Ishikawa (cell line): ENCODE data around the gene MORC2.

ENCODE experiments used
- CEBPB ChIP-seq: IDR thresholded peaks from 2 replicates; pipeline ENCODE4 v1.6.1; 2012
- CREB1 ChIP-seq: IDR thresholded peaks from 2 replicates; pipeline ENCODE4 v1.6.1; 2012; ENCODE audit warnings: low read depth
- EGR1 ChIP-seq: IDR thresholded peaks from 2 replicates; pipeline ENCODE4 v1.6.1; 2012
- EP300 ChIP-seq: IDR thresholded peaks from 2 replicates; pipeline ENCODE4 v1.6.1; 2012; ENCODE audit warnings: borderline replicate concordance
- FOXM1 ChIP-seq: IDR thresholded peaks from 2 replicates; pipeline ENCODE4 v1.6.1; 2012; ENCODE audit warnings: low read depth, borderline replicate concordance
- NFIC ChIP-seq: IDR thresholded peaks from 2 replicates; pipeline ENCODE4 v1.6.1; 2012
- RAD21 ChIP-seq: IDR thresholded peaks from 2 replicates; pipeline ENCODE4 v1.6.1; 2012; ENCODE audit warnings: low read depth
- TAF1 ChIP-seq: IDR thresholded peaks from 2 replicates; pipeline ENCODE4 v1.6.1; 2012; ENCODE audit warnings: low read depth, mild to moderate bottlenecking
- TCF12 ChIP-seq: IDR thresholded peaks from 2 replicates; pipeline ENCODE4 v1.6.1; 2012; ENCODE audit warnings: low read depth
- TEAD4 ChIP-seq: IDR thresholded peaks from 2 replicates; pipeline ENCODE4 v1.6.1; 2012
- YY1 ChIP-seq: IDR thresholded peaks from 2 replicates; pipeline ENCODE4 v1.6.1; 2012; ENCODE audit warnings: low read depth
- ZBTB7A ChIP-seq: IDR thresholded peaks from 2 replicates; pipeline ENCODE4 v1.6.1; 2012; ENCODE audit warnings: low read depth
- TF ChIP-seq, protein P1 (sequence below): IDR thresholded peaks from 2 replicates; pipeline ENCODE4 v1.6.1; 2012
- TF ChIP-seq, protein P2 (sequence below): IDR thresholded peaks from 2 replicates; pipeline ENCODE4 v1.6.1; 2012
- TF ChIP-seq, protein P3 (sequence below): IDR thresholded peaks from 2 replicates; pipeline ENCODE4 v1.6.1; 2012; ENCODE audit warnings: low read depth, mild to moderate bottlenecking

Gene MORC2

DNA sequence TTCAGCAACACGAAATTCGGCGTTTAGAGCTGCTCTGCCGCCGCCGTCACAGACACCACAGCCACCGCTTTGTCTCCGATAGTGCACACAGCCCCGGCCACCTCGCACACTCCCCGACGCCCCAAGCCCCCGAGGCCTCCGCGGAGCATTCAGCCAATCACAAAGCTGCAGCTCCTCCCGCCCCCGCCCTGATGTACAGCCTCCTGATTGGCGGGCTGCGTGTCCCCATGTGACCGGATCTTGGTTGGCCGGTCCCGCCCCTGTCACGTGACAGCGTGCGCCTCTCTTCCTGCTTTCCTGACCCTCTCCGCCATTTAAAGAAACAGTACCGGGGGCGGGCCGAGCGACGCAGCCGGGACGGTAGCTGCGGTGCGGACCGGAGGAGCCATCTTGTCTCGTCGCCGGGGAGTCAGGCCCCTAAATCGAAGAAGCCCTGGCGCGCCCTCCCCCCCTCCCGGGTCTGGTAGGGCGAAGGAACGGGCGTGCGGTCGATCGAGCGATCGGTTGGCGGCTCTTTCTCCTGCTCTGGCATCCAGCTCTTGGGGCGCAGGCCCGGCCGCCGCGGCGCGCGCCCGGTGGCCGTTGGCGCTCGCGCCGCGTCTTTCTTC lies 454 bp upstream of the MORC2 start, which contains the start of gene TUG1:
Gene TUG1, plus strand, starts transcription at position 342 of the 608 bp plus-strand sequence.
- TF ChIP-seq CREB1 (peak; percentile 56), EP300 (no peak), EGR1 (peak; percentile 78), TCF12 (peak; percentile 16; the same call in 1 of the 2 replicates), NFIC (0 out of 2 replicates have a peak, but pooled peaks have one; percentile 20), CEBPB (no peak), YY1 (peak; percentile 90), TEAD4 (peak; percentile 30; the same call in 1 of the 2 replicates), FOXM1 (no peak), TAF1 (peak; percentile 66; the same call in 1 of the 2 replicates)
- TF ChIP-seq, protein P1, sequence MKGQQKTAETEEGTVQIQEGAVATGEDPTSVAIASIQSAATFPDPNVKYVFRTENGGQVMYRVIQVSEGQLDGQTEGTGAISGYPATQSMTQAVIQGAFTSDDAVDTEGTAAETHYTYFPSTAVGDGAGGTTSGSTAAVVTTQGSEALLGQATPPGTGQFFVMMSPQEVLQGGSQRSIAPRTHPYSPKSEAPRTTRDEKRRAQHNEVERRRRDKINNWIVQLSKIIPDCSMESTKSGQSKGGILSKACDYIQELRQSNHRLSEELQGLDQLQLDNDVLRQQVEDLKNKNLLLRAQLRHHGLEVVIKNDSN: peak; percentile 100
- TF ChIP-seq, protein P2, sequence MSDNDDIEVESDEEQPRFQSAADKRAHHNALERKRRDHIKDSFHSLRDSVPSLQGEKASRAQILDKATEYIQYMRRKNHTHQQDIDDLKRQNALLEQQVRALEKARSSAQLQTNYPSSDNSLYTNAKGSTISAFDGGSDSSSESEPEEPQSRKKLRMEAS: peak; percentile 82

DNA sequence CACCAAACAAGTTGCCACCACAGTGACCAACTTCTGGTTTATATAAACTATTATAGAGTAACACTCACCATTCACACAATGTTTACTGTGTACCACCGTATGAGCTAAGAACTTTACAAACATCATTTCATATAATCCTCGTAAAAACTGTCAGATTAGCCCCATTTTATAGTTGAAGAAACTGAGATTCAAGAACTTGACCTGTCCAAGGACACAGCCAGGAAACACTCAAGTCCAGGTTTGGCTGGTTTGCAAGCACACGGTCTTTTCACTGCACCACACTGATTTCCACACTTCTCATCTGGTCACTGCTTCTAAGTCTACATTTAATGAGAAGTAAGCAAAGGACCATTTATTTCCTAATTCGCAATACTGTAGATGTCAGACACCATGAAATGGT lies 3.7 kb downstream of the MORC2 start:
- TF ChIP-seq, protein P2: no peak
- TF ChIP-seq TCF12: no peak
- TF ChIP-seq, protein P3, sequence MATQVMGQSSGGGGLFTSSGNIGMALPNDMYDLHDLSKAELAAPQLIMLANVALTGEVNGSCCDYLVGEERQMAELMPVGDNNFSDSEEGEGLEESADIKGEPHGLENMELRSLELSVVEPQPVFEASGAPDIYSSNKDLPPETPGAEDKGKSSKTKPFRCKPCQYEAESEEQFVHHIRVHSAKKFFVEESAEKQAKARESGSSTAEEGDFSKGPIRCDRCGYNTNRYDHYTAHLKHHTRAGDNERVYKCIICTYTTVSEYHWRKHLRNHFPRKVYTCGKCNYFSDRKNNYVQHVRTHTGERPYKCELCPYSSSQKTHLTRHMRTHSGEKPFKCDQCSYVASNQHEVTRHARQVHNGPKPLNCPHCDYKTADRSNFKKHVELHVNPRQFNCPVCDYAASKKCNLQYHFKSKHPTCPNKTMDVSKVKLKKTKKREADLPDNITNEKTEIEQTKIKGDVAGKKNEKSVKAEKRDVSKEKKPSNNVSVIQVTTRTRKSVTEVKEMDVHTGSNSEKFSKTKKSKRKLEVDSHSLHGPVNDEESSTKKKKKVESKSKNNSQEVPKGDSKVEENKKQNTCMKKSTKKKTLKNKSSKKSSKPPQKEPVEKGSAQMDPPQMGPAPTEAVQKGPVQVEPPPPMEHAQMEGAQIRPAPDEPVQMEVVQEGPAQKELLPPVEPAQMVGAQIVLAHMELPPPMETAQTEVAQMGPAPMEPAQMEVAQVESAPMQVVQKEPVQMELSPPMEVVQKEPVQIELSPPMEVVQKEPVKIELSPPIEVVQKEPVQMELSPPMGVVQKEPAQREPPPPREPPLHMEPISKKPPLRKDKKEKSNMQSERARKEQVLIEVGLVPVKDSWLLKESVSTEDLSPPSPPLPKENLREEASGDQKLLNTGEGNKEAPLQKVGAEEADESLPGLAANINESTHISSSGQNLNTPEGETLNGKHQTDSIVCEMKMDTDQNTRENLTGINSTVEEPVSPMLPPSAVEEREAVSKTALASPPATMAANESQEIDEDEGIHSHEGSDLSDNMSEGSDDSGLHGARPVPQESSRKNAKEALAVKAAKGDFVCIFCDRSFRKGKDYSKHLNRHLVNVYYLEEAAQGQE: no peak
- TF ChIP-seq TEAD4: no peak
- TF ChIP-seq RAD21: no peak
- TF ChIP-seq, protein P1: no peak

DNA sequence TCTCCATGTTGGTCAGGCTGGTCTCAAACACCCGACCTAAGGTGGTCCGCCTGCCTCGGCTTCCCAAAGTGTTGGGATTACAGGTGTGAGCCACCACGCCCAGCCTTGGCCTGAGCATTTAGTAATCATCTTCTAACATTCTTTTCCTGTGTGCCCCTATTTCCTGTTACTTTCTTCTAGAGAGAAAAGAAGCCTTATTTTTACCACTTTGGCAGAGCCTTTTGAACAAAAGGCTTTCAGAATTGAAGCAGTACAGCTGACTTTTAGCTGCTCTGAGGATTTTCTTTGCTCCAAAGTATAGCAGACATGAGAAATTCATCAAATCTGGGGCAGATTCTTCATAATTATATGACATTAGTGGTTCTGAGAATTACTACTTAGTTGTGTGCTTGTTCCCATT lies 13.4 kb downstream of the MORC2 start:
- TF ChIP-seq, protein P1: no peak
- TF ChIP-seq TEAD4: no peak

DNA sequence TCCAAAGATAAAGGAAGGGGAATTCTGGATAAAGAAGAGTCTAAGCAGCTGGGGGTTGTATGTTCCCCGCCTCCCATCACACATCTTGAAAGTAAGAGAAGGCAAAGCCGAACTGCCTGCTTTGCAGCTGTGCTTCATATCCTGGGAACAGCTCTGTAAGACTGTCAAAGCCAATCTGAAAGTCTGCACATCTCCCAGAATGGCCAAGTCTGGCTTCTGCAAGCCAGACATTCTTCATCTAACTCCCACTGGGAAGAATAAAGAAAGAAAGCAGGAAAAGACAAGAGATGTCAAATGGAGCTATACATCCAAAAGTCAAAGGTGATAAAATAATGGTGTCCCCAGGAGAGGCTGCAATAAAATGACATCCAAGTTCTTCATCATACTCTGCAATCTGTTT lies 15.4 kb downstream of the MORC2 start:
- TF ChIP-seq TCF12 (no peak), TAF1 (no peak), CEBPB (no peak), CREB1 (no peak), ZBTB7A (no peak), NFIC (no peak), FOXM1 (no peak)
- TF ChIP-seq, protein P3: no peak

DNA sequence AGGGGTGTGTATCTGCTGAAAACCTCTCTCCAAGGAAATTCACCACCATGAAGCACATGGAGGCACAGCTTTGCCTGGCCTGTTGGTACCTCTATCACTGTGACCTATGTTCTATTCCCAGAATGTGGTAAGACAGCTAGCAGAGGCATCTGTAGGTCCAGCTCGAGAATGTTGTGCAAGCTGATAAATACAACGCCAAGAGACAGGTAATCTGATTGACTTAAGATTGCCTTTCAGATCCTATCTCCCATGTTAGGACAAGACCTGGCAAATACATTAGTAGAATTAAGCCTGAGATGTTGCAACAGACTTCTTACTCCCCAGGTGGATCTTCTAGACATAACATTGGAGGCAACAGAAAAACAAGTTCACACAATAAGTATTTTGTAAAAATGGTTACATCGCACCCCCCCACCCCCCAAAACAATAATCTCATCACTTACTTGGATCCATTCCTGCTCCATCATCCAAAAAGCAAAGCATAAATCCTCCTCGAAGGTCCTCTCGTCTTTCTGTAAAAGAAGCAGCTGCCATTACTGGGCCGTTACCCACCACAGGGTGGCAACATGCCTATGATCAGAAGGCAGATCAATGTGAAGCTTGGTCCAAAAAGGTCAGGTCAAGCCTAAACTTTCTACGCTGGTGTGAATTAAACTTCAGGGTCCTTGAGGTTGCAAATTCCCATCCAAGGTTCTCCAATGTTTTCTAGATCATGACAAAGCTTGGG lies 18.5 kb downstream of the MORC2 start:
- TF ChIP-seq TAF1: no peak
- TF ChIP-seq FOXM1: no peak
- no peak for TF ChIP-seq RAD21
- no peak for TF ChIP-seq YY1
- TF ChIP-seq CEBPB: no peak
- TF ChIP-seq, protein P1: no peak
- no peak for TF ChIP-seq TEAD4
- TF ChIP-seq ZBTB7A: no peak
- no peak for TF ChIP-seq TCF12
- TF ChIP-seq EGR1: no peak
- TF ChIP-seq, protein P3: no peak
- TF ChIP-seq NFIC: no peak
- TF ChIP-seq EP300: no peak
- no peak for TF ChIP-seq CREB1
- TF ChIP-seq, protein P2: no peak
